Fibroblast of lung (primary cell): ENCODE results near the gene FADS6. TPM values are rescaled to one million over a fixed set of nuclear protein-coding genes. Genes with fewer than 3 reads are reported as not detected.

Source experiments
- DNase-seq, 2 donors: peaks; one replicate each; pipeline versions ENCODE4 v3.0.0 to v3.0.0-alpha.2; 2010; ENCODE audit warnings: low read depth in 2 of 2
- H2AFZ ChIP-seq: 2 replicates; pipeline ENCODE4 v1.5.1; 2012; ENCODE audit warnings: low read length, control low read depth, inconsistent platforms
- H3K27ac ChIP-seq: 2 replicates; pipeline ENCODE4 v1.5.1; 2011; ENCODE audit warnings: low read length, control low read depth; ENCODE audit not compliant: insufficient read depth
- H3K27me3 ChIP-seq: 2 replicates; pipeline ENCODE4 v1.5.1; 2011; ENCODE audit warnings: mild to moderate bottlenecking, low read length; ENCODE audit not compliant: control insufficient read depth, insufficient read depth
- H3K36me3 ChIP-seq: 2 replicates; pipeline ENCODE4 v1.5.1; 2011; ENCODE audit warnings: low read length; ENCODE audit not compliant: control insufficient read depth, insufficient read depth
- H3K4me1 ChIP-seq: 2 replicates; pipeline ENCODE4 v1.5.1; 2011; ENCODE audit warnings: low read length; ENCODE audit not compliant: control insufficient read depth, insufficient read depth; ENCODE audit errors: extremely low read depth
- H3K4me2 ChIP-seq: 2 replicates; pipeline ENCODE4 v1.5.1; 2011; ENCODE audit warnings: low read length, control low read depth; ENCODE audit not compliant: insufficient read depth; ENCODE audit errors: extremely low read depth
- H3K4me3 ChIP-seq, 4 experiments: fragments of 200-600 bp in 1 of 4; sonication (generic) in 1 of 4; replicated peaks in 1 of 4; 2 replicates each; pipeline ENCODE4 v1.5.1; 2011 to 2016; ENCODE audit warnings: low read length in 4 of 4, low read depth in 3 of 4, mild to moderate bottlenecking in 3 of 4, control low read depth in 2 of 4, inconsistent platforms in 1 of 4, mixed read lengths in 1 of 4; ENCODE audit not compliant: insufficient read depth in 1 of 4; ENCODE audit errors: control extremely low read depth in 1 of 4
- H3K79me2 ChIP-seq: 2 replicates; pipeline ENCODE4 v1.5.1; 2012; ENCODE audit warnings: mild to moderate bottlenecking, low read length, inconsistent platforms; ENCODE audit not compliant: control insufficient read depth, insufficient read depth
- H3K9ac ChIP-seq: 2 replicates; pipeline ENCODE4 v1.5.1; 2011; ENCODE audit warnings: mild to moderate bottlenecking, low read length, control low read depth; ENCODE audit not compliant: insufficient read depth
- H3K9me3 ChIP-seq: 2 replicates; pipeline ENCODE4 v1.5.1; 2012; ENCODE audit warnings: low read depth, low read length; ENCODE audit not compliant: control insufficient read depth, insufficient read depth
- H4K20me1 ChIP-seq: 2 replicates; pipeline ENCODE4 v1.5.1; 2011; ENCODE audit warnings: low read length; ENCODE audit not compliant: control insufficient read depth, insufficient read depth; ENCODE audit errors: extremely low read depth
- CTCF ChIP-seq, 2 donors: IDR thresholded peaks in 1 of 2; conservative IDR thresholded peaks in 1 of 2; 1 replicate in 1 of 2; 2 replicates in 1 of 2; pipeline ENCODE4 v1.5.1; 2011 to 2012; ENCODE audit warnings: low read length in 2 of 2, control low read depth in 1 of 2, inconsistent platforms in 1 of 2, low read depth in 1 of 2, mild to moderate bottlenecking in 1 of 2
- EZH2 ChIP-seq: IDR thresholded peaks from 2 replicates; pipeline ENCODE4 v1.5.1; 2012; ENCODE audit warnings: low read length, control low read depth, mild to moderate bottlenecking; ENCODE audit errors: missing control alignments
- polyA plus RNA-seq, 2 donors: library from polyadenylated mRNA; depleted of rRNA in 1 of 2; stranded (reverse) in 1 of 2; unstranded in 1 of 2; fragments of >200 nt; gene quantifications; 2 replicates each; pipeline ENCODE4 v1.2.1, GENCODE V29; 2011 to 2012; ENCODE audit warnings: missing spikeins in 1 of 2
- total RNA-seq: library from RNA; depleted of rRNA; stranded (reverse); fragments of >200 nt; gene quantifications from 2 replicates; pipeline ENCODE4 v1.2.1, GENCODE V29; 2014

Gene FADS6
- total and polyA plus RNA-seq, 2 donors (not counting 1 experiment from before 2014, with no cell fraction given), result not detected

GRCh38 chr17:74865504-74866197 lies 27.8 kb downstream of the FADS6 start:
- Histone ChIP-seq H3K27ac (no peak overlapping the region), H3K79me2 (no peaks in the 10 kb centered on the region), H4K20me1 (no peaks in the 10 kb centered on the region), H3K4me2 (no peak overlapping the region), H3K4me1 (peaks cover 2% of the 10 kb centered on the region), H3K36me3 (peaks cover 4% of the 10 kb centered on the region), H3K9ac (no peak overlapping the region), H2AFZ (no peak overlapping the region), H3K4me3 (no peak overlapping the region), H3K27me3 (peaks cover 15% of the 10 kb centered on the region), H3K9me3 (no peaks in the 10 kb centered on the region)
- DNase-seq, result no peak
- TF ChIP-seq EZH2, result no peak
- TF ChIP-seq CTCF (conservative IDR thresholded peaks at IDR 0.05 in 1 of 2, IDR thresholded peaks at IDR 0.05 in 1 of 2; ENCODE audit: low read depth in 1 of 2, low read length in 2 of 2), result no peak

- Histone ChIP-seq H3K36me3 (peaks cover 4% of the 10 kb centered on the region), H3K27me3 (peaks cover 22% of the 10 kb centered on the region), H3K79me2 (no peaks in the 10 kb centered on the region), H3K27ac (no peak overlapping the region), H3K9ac (no peak overlapping the region), H3K4me3 (no peak overlapping the region), H3K4me1 (no peaks in the 10 kb centered on the region), H2AFZ (no peak overlapping the region), H4K20me1 (no peaks in the 10 kb centered on the region), H3K4me2 (no peak overlapping the region), H3K9me3 (no peaks in the 10 kb centered on the region)
- TF ChIP-seq CTCF (conservative IDR thresholded peaks at IDR 0.05 in 1 of 2, IDR thresholded peaks at IDR 0.05 in 1 of 2; ENCODE audit: low read depth in 1 of 2, low read length in 2 of 2), result peak; percentile 91 to 93
- no peak for TF ChIP-seq EZH2
- peak; percentile 35 to 57 for DNase-seq
These were observed 28.5 kb downstream of the FADS6 start for GRCh38 chr17:74864866-74865395.

GRCh38 chr17:74864297-74864865 lies 29.1 kb downstream of the FADS6 start:
- Histone ChIP-seq H3K4me1 (no peaks in the 10 kb centered on the region), H3K27me3 (peaks cover 24% of the 10 kb centered on the region), H2AFZ (no peak overlapping the region), H3K9ac (no peak overlapping the region), H4K20me1 (no peaks in the 10 kb centered on the region), H3K4me3 (no peak overlapping the region), H3K4me2 (no peak overlapping the region), H3K27ac (no peak overlapping the region), H3K36me3 (peaks cover 2% of the 10 kb centered on the region), H3K79me2 (no peaks in the 10 kb centered on the region), H3K9me3 (no peaks in the 10 kb centered on the region)
- DNase-seq, result no peak
- no peak for TF ChIP-seq CTCF (conservative IDR thresholded peaks at IDR 0.05 in 1 of 2, IDR thresholded peaks at IDR 0.05 in 1 of 2; ENCODE audit: low read depth in 1 of 2, low read length in 2 of 2)
- TF ChIP-seq EZH2, result no peak
